ENCODE results near the gene ZBTB39. TPM values are rescaled to one million over a fixed set of nuclear protein-coding genes. Genes with fewer than 3 reads are reported as not detected.

Gene ZBTB39
- total RNA-seq, 1 donor from 2014 or later = 6.8 TPM

GRCh38 chr12:56998316-56998715 is 8.0 kb downstream of the ZBTB39 start:
- Histone ChIP-seq H3K9me3 (no peaks in the 10 kb centered on the region), H3K36me3 (peaks cover 36% of the 10 kb centered on the region), H3K27ac (no peak overlapping the region), H3K4me3 (no peak overlapping the region), H3K4me1 (peaks cover 17% of the 10 kb centered on the region), H3K27me3 (ENCODE audit: low read depth) (no peaks in the 10 kb centered on the region)
- intact Hi-C loops (cut with DNase I) = no loop called here
- DNase-seq = no peak
- no peak for TF ChIP-seq CTCF (IDR thresholded peaks at IDR 0.05)
- no peak for ATAC-seq

- no peaks in the 10 kb centered on the region for H3K9me3 ChIP-seq
- DNase-seq (no peak), ATAC-seq (no peak)
- no peaks in the 10 kb centered on the region for H3K27me3 ChIP-seq (ENCODE audit: low read depth)
- peaks cover 23% of the 10 kb centered on the region for H3K4me1 ChIP-seq
- no peak overlapping the region for H3K4me3 ChIP-seq
- no peak for TF ChIP-seq CTCF (IDR thresholded peaks at IDR 0.05)
- no peak overlapping the region for H3K27ac ChIP-seq
- peaks cover 22% of the 10 kb centered on the region for H3K36me3 ChIP-seq
- intact Hi-C loops (cut with DNase I) = no loop called here
Measured at GRCh38 chr12:56996793-56997545, 9.4 kb downstream of the ZBTB39 start.

- no peak for TF ChIP-seq CTCF (IDR thresholded peaks at IDR 0.05)
- Histone ChIP-seq H3K4me3 (no peak overlapping the region), H3K9me3 (no peaks in the 10 kb centered on the region), H3K27me3 (ENCODE audit: low read depth) (no peaks in the 10 kb centered on the region), H3K27ac (no peak overlapping the region), H3K36me3 (peaks cover 17% of the 10 kb centered on the region), H3K4me1 (peaks cover 24% of the 10 kb centered on the region)
- no peak for ATAC-seq
- no peak for DNase-seq
- intact Hi-C loops (cut with DNase I) = no loop called here
Measured at GRCh38 chr12:56995930-56996496, 10.3 kb downstream of the ZBTB39 start.

GRCh38 chr12:56995201-56995929 is 11.0 kb downstream of the ZBTB39 start:
- Histone ChIP-seq H3K9me3 (no peaks in the 10 kb centered on the region), H3K27ac (no peak overlapping the region), H3K27me3 (ENCODE audit: low read depth) (no peaks in the 10 kb centered on the region), H3K4me1 (peaks cover 30% of the 10 kb centered on the region), H3K36me3 (peaks cover 13% of the 10 kb centered on the region), H3K4me3 (no peak overlapping the region)
- intact Hi-C loops (cut with DNase I) = no loop called here
- DNase-seq (no peak), ATAC-seq (no peak)
- no peak for TF ChIP-seq CTCF (IDR thresholded peaks at IDR 0.05)

GRCh38 chr12:56994231-56994746 is 12.1 kb downstream of the ZBTB39 start:
- Histone ChIP-seq H3K27ac (no peak overlapping the region), H3K27me3 (ENCODE audit: low read depth) (no peaks in the 10 kb centered on the region), H3K36me3 (peaks cover 4% of the 10 kb centered on the region), H3K4me3 (no peak overlapping the region), H3K9me3 (no peaks in the 10 kb centered on the region), H3K4me1 (peaks cover 33% of the 10 kb centered on the region)
- intact Hi-C loops (cut with DNase I) = no loop called here
- DNase-seq (no peak), ATAC-seq (no peak)
- TF ChIP-seq CTCF (IDR thresholded peaks at IDR 0.05) = no peak
